Central memory CD4-positive, alpha-beta T cell (primary cell): ENCODE measurements around the gene PTPRE.

Experiments used
- DNase-seq: peaks from one replicate; pipeline ENCODE4 v3.0.0; 2022

PTPRE gene

DNA sequence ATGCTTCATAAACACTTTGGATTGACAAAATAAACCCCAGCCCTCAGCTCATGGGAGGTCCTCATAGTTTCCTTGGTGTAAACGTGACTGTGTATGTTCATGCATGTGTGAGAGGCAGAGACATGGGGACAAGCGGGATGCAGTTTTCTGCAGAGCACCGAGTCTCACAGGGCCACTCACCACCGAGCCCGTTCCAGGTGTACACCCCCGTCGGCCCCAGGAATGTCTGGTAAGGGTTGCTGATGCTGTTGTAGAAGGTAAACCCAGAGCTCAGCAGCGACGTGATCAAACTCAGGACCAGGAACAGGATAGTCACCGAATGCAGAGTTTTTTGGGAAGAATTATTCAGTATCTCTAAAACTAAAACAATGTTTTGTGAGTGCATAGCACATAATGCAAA lies 23.4 kb upstream of the PTPRE start:
- no peak for DNase-seq

DNA sequence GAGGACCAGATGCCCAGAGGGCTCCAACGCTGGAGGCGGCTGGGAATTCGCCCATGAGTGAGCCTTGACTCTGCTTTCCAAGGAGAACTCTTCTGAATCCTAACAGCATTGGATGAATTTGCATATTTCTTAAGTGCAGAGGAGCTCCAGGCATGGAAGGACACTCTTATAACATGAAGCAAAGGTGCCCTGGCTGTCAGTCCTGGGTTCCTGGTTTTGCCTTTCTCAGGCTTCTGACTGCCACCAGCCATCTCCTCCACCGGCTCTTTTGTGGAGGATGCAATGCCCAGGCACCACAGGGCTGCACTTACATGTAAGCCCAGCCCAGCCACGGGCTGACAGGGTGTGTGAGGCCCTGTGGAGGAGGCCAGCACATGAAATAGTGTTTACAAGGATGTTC lies 22.4 kb upstream of the PTPRE start:
- no peak for DNase-seq

DNA sequence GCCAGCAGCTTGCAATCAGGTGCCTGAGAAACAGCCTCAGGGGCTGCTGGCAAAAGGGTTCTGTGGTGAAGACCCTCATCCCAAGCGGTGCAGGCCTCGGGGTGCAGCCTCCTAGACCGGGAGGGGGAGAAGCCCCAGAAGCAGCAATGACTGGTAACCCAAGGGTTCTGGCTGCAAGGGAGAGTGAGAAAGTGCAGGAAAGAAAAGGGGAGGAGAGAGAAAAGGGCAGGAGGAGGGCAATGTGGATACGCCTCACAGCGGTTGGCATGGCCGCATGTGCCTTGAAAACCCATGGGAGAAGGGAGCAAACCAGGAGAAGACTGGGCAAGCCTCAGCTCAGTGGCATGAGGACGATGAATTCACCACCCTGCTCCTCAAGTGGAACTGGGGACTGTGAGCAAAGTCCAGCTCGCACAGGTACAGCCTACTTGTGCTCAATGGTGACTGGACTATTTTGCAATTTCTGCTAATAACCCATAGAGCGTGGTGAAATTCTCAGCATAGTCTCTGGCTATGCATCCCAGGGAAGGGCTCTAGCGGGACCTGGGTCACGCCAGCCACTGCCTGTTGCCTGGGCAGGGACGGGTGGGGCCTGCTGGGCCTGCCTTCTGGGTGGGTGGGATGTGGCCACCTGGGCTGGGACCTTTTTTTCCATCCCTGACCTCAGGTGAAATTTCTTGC lies 20.4 kb upstream of the PTPRE start:
- no peak for DNase-seq

DNA sequence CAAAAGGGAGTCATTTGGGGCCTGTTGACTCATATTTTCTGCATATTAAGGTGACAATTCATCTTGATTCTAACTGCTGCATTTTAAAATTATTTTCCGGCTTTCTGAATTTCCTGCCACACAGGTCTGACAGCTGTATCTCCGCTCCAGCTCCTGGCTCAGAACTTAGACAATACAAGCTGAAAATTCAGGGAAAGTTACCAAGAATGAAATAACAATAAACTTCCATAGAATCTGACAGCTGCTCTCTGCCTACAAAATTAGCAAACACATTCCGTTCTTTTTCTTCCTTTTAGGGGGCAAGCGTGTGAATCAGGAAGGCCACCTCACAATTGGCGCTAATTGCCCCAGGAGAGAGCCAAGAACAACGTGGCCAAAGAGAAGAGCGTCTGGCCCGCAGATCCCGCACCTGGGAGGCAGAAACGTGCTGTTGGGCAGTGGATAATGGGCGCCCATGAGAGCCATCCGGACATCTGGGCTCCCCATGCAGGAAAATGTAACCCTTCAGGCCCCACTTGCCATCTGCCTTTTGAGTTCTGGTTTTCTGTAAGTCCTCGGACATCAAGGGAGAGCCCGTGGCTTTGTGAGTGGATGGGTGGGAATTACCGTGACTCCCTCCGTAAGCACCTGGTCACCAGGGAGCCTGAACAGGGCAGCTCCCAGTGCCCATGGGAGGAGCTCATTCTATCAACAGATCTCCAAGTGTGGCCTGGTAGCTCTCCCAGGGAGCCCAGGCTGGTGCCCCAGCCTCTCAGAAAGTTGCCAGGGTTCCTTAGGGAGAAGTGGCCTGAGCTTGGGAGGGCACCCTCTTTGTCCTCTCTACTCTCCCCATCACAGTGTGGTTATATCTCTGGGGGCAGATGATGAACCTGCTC lies 19.1 kb upstream of the PTPRE start:
- DNase-seq, result no peak

DNA sequence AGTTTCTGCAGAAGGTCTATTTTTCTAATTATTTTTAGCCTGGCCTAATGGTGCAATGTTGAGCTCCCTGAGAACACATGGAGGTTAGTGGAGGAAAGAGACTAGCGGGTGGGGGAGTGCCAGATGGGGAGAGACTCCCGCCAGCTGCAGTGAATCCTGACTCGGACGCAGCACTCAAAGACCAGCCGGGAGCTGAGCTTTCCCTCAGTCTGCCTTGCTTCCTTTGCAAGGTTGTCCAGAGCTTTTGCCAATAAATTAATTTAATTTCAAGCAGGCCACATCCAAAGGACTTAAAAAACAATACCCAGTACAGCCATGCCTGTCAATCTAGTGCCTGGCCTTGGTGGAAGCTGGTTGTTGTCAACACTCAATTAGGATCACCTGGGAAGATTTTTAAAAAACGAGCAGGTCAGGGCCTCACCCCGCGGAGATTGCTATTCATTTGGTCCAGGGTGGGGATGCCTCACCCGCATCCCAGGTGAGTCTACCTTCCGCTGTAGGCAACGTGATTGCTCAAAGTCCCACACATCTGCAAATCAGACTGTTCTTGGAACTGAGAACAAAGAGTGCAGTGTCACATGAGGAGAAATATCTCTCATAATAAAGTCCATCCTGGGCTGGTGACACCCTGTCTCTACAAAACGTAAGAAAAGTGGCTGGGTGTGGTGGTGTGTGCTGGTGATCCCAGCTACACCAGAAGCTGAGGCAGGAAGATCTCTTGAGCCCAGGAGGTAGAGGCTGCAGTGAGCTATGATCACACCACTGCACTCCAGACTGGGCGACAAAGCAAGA lies 18.2 kb upstream of the PTPRE start:
- no peak for DNase-seq

DNA sequence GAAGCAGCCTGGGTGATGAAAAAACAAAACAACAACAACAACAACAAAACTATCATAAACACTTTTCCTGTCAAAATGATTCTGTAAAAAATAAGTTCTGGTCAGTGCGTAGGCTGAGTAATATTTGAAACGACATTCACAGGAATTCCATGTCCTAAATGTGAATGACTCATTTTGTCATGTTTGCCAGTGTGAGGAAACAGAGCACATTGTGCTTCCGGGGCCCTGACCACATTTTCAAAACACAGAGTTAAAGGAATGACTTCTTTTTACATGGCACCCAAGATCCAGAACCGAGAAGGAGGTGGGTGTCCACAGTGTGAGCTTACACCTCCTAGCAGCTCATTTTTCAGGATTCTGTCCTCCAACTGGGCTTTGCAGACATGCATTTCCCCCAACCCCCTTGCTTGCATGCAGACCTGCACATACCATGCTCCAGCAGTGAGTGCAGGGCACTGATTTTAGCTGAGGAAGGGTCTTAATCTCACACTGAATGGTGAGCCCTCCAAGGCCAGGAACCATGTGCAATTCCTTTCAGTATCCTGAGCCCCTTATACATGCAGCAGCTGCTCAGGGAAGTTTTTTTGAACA lies 17.2 kb upstream of the PTPRE start:
- no peak for DNase-seq

DNA sequence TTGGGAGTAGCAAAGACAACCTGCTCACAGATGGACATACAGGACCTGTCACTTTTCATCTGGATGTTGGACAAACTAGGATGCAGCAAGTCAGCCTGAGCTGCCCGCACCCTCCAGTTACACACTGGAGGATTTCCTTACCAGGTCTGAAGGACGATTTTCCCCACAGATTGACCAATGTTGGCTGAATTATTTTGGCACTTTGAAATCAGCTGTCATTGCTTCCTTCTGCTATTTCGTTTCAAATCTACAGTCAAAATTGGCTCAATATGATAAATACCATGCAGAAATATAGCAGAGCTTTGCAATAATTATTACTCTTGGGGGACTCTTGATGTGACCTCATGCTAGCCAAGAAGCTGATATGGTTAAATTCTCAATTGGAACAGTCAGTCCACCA lies 16.7 kb upstream of the PTPRE start:
- DNase-seq, result no peak

DNA sequence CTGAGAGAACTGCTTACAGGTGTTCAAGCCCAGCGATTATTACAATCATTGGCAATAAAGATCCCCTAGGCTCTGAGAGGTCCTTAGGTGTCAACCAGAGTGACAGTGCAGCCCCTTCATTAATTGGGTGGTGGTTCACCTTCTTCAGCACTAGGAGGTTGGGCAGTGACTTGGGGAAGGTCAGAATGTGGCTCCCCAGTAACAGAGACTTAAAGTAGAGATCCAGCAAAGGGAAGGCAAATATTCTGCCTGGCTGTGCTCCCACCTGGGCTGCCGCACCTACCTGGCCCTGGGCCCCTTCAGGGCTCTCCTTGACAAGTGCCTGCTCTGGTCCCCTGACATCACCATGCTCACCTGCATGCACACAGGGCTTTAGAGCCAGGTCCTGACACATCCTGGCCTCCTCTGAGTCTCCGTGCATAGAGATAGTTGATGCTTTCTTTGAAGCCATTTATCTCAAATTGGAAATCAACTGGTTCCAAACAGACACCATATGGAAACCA lies 16.0 kb upstream of the PTPRE start:
- DNase-seq, result no peak

DNA sequence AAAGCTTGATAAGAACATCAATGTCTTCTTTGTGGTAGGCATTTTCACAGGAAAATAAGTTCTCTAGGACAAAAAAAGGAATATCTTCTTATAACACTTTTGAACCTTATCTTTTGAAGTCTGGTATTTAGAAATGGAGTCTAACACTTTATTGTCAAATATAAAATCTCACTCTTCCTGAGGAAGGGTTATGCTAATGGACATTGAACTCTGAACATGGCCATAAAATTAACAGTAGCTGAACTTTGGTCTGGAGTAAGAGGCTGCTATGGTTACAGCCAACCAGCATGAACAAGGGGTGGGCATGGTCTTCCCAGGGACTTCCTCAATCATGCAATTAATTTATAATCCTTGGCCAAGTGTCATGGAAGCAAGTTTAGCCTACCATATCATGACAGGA lies 14.2 kb upstream of the PTPRE start, which contains the start of gene CLRN3:
Gene CLRN3 (minus strand): TSS at position 199 of the 400 bp plus-strand sequence. CDS start 157 bp downstream, at position 42.
- no peak for DNase-seq

DNA sequence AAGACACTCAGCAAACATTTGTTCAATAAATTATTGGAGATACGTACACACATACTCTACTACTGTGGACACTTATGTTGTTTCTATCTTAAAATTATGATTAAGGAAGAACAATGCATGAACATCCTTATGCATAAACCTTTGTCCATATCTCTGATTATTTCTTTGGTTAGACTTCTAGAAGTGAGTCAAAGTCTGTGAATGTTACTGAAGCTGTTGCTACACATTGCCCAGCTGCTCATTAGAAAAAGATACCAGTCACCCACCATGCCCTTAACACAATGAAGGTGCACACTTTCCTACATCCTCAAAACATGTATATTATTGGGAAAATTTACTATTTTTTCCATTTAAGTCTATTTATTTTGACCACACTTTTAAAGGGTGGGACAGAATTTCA lies 12.8 kb upstream of the PTPRE start:
- no peak for DNase-seq

DNA sequence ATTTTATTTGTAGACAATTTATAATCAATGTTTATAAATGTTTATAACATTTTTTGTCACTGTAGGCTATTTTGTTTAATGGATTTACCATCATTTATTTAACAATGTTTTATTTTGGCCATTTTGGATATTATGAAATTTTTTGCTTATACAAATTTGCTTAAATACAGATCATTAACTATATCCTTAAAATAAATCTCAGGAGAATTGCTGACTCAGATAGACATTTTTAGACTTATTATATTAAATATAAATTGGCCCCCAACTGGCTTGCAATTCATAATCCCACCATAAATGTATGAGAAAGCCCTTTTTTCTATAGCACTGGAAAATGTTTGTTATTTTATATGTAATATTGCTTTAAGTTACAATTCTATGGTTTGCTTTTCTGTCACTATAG lies 10.3 kb upstream of the PTPRE start:
- DNase-seq, result no peak

DNA sequence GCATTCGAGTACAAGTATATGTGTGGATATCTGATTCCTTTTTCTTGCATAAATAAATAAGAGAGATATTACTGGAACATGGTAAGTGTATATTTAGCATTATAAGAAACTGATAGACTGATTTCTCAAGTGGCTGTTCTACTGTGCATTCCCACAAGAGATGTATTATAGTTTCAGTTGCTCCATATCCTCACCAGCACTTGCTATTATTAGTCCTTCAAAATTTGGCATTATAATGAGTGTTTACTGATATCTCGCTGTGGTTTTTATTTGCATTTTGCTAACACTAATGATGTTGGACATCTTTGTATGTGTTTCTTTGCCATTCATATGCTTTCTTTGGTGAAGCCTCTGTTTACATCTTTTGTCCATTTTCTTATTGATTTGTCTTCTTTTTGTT lies 9.7 kb upstream of the PTPRE start:
- DNase-seq, result no peak

DNA sequence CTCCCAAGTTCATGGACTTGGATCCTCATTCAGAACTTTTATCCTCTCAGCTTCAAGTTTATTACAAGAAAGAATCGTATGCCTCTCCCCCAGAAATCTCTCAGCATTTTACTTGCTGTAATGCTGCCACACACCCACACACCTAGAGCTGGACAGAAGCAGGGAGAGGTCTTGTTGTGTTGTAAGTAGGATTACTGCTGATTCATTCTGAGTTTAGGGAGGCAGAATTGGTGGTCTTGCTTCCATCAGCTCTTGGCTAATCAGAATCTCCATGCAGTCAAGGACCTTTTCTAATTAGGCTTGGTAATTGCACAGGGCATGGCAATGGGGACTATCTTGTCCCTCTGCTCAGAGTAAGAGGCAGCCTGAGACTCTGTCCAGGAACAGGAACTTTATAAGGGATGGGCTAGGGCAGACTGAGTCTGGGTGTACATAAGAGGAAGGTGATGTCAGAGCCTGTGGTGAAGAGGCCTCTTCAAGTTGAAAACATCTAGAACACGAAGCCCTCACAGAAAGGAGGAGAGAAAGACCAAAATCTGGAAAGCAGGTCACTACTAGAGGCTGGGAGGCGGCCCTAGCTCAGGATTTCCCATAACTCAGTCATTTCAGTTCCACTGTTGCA lies 7.0 kb upstream of the PTPRE start:
- DNase-seq, result no peak

DNA sequence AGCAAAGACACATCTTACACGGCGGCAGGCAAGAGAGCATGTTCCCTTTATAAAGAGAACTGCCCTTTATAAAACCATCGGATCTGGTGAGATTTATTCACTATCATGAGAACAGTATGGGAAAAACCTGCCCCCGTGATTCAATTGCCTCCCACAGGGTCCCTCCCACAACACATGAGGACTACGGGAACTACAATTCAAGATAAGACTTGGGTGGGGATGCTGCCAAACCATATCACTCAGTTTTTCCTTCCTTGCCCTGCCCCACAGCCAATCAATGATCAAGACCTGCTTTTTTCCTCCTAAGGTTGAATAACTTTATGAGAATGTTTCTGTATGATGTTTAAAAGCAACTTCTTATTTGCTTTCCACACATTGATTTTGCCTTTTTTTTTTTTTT lies 3.1 kb upstream of the PTPRE start:
- no peak for DNase-seq

DNA sequence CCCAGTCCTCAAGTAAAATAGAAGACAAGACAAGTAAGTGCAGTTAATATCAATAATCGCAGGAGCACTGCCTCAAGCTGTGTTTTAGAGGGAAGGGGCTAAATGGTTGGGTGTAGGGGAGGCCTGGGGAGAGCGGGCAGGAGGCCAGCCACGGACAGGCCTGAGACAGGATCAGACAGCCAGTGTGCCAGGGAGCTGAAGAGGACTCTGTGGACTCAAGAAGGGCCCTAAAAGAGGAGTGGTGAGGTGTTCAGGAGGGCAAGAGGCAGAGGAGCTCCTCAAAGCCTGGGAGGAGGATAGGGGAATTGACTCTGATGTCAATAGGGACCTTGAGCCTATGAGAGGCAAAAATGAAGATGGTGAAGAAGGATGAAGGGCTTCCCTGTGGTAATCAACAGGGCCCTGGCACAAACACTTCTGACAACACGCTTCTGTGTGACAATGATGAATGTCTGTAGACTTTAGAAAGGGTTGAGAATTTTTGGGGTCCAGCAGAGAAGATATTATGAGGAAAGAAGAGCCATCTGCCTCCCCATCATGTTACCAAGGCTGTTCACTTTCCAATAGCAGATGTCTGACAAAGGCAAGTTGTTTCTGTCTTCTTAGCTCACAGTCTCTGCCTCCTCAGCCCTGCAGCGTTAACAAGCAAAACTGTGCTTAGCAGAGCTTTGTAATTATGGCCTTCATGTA lies 2.4 kb upstream of the PTPRE start:
- no peak for DNase-seq

DNA sequence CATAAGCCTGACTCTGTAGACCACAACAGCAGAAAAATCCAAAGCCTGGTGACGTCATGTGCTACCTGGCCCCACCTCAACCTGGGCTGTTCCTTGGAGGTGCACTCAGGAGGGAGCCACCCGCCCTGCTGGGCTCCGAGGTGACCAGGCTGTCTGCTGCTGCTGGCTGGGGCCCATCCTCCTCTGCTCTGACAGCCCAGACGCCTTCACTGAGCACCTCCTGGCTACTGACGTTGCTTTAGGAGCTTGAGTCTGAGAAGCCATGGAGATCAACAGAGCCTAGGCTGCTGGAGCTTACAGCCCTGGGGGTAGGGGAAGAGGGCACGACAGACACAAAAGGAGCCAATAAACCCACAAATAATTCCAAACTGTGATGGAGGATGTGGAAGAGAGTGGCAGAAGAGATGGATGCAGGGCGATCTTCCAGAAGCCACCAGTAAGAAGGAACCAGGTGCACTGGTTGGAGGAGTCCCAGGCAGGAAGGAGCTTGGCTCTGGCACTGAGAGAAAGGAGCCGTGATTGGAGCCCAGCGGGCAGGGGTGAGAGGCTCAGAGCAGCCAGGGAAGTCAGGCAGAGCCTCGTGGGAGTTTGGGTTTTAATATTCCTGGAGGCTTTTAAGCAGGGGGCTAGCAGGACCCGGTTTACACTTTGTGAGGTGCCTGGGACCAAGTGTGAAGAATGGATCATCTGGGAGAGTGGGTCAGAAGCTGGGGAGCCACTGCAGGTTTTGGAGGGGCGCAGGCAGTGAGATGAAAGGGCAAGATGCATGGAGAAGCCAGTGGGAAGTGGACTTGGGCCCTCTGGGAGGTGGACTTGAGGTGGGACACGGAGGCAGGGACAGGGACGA lies 1.7 kb upstream of the PTPRE start:
- DNase-seq, result no peak

DNA sequence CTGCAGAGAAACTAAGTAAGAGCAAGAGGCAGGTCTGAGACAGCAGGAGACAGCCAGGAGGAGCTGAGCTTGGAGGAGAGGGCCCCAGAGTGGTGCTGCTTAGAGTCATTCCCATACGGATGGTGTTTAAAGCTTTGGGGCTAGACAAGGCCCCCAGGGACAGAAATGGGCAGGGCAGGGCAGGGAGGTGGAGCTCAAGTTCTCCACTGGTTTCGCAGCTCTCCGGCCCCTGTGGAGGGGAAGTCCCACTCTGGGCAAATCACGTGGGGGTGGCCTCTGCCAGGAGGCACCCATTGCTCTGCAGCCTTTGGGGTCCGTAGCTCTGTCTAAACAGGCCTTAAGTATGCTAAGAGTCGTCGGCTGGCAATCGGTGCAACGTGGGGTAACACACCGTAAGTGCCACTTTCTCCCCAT lies 1.0 kb upstream of the PTPRE start:
- DNase-seq, result no peak

DNA sequence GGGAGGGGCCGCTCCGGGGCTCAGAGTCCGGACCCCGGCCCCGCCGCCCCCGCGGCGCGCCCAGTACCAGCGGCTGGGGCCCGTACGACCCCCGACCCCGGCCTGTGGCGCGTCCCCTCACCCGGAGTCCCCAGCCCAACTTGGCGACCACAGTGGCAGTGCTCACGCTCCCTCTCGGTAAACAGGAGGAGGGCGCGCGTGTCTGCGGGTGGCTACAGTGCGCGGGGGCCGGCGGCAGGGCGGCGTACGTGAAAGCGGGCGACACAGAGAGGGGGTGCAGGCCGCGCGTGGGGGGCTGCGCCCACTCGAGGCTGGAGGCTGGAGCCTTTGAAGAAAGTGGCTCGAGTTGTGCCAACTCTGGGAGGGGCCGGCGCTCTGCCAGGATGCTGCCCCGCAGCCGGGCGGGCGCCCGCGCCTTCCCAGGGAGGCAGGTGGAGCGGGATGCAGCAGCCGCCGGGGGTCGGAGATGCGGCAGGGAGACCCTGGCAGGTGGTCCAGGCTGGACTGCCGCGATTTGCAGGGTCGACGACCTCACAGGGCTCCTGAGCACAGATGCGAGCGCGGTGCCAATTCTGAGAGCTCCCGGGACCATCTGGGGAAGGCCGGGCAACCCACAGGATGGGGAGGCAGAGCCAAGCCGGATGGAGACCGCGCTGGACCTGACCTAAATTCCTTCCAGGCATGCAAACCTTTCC lies 655 bp downstream of the PTPRE start:
- DNase-seq, result no peak

DNA sequence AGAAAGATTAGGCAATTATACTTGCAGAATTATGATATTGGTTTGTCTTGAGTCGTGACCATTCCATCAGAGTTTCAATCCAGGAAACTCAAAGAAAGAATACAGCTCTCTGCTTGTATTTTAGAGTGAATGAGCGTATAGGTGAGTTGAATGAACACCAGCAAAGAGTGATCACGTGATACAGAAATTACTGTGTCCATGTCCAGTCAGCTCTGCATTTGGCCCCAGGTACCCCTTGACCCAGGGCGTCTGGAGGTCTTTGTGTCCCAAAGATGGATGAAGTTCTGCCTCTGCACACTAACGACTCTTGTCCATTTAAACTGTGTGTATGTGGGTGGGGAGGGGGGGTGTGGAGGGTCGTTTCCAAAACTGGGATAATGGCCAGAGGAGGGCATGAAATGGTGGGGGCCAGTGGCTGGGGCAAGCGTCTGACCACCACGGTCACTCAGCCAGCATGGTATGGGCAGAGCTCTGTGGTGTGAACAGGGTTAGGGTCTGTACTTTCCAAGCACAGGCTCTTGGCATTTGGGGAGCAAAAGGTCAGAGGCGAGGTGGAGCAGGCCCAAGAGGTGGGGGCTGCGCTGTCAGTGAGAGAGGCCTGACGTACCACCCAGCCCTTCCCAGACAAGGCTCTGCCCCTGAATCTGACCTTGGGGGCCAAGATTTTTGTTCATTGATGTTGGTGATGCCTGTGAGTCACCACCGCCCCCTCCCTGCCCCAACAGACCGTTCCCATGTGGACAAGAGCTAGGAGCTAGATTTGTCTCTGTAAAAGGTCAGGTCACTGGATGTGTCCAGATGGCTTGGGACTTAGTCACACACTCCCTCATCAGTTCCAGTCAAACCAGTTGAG lies 1.4 kb downstream of the PTPRE start:
- no peak for DNase-seq
